ENCODE results near the gene DLGAP1.

Gene DLGAP1

DNA sequence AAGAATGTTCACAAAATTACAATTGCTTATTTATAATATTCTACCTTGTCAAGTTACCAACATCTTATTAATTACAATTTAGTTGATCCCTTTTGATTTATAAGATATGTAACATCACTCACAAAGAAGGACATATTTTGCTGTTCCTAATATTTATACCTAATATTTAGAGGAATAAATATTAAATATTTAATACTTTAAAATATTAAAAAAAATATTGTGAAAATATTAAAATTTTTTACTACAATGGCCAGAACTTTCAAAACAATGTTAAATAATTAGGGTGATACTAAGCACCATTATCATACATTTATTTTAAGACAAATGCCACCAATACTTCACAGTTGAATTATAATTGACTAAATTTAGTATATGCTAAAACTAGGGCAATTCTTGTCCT, 254.7 kb downstream of the DLGAP1 start:
- TF ChIP-seq, protein P1, sequence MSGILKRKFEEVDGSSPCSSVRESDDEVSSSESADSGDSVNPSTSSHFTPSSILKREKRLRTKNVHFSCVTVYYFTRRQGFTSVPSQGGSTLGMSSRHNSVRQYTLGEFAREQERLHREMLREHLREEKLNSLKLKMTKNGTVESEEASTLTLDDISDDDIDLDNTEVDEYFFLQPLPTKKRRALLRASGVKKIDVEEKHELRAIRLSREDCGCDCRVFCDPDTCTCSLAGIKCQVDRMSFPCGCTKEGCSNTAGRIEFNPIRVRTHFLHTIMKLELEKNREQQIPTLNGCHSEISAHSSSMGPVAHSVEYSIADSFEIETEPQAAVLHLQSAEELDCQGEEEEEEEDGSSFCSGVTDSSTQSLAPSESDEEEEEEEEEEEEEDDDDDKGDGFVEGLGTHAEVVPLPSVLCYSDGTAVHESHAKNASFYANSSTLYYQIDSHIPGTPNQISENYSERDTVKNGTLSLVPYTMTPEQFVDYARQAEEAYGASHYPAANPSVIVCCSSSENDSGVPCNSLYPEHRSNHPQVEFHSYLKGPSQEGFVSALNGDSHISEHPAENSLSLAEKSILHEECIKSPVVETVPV (CRISPR knock-in tag; IDR thresholded peaks at IDR 0.05), result no peak
- no peak for ATAC-seq

DNA sequence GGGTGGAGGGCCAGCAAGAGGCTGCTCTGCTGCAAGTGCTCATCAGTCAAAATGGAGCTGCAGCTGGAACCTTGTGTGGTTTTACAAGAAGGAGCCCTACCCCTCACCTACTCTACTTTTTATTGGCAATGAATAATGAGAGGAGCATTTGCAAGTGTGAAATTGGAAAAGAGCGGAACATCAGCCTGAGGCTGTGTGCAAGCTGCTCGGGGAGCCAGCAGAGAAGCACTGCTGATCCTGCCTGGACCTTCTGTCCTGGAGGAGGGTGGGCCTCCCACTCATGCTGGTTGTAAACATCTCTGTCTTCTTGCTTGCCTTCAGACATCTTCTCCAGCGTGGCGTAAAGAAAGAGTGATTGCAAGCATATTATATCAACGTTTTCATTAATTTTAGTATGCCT, 256.2 kb downstream of the DLGAP1 start:
- TF ChIP-seq ZNF565 (CRISPR knock-in tag; conservative IDR thresholded peaks at IDR 0.05; ENCODE audit: low read depth) (no peak), BACH2 (CRISPR knock-in tag; IDR thresholded peaks at IDR 0.05; ENCODE audit: borderline replicate concordance) (no peak), OSR1 (CRISPR knock-in tag; IDR thresholded peaks at IDR 0.05) (no peak), ZFP3 (CRISPR knock-in tag; IDR thresholded peaks at IDR 0.05) (no peak), TCF4 (CRISPR knock-in tag; IDR thresholded peaks at IDR 0.05; ENCODE audit: borderline replicate concordance) (no peak), ARNTL (CRISPR knock-in tag; IDR thresholded peaks at IDR 0.05; ENCODE audit: borderline replicate concordance, low read depth) (no peak), CSDC2 (CRISPR knock-in tag; IDR thresholded peaks at IDR 0.05) (no peak), ZC3H10 (CRISPR knock-in tag; IDR thresholded peaks at IDR 0.05) (no peak), ZNF8 (CRISPR knock-in tag; IDR thresholded peaks at IDR 0.05) (no peak), ESRRG (CRISPR knock-in tag; IDR thresholded peaks at IDR 0.05) (no peak), PPARA (CRISPR knock-in tag; IDR thresholded peaks at IDR 0.05; ENCODE audit: borderline replicate concordance) (no peak), GLIS3 (CRISPR knock-in tag; IDR thresholded peaks at IDR 0.05) (no peak), ISL1 (CRISPR knock-in tag; IDR thresholded peaks at IDR 0.05) (no peak), RARB (CRISPR knock-in tag; IDR thresholded peaks at IDR 0.05) (no peak)
- TF ChIP-seq, protein P2, sequence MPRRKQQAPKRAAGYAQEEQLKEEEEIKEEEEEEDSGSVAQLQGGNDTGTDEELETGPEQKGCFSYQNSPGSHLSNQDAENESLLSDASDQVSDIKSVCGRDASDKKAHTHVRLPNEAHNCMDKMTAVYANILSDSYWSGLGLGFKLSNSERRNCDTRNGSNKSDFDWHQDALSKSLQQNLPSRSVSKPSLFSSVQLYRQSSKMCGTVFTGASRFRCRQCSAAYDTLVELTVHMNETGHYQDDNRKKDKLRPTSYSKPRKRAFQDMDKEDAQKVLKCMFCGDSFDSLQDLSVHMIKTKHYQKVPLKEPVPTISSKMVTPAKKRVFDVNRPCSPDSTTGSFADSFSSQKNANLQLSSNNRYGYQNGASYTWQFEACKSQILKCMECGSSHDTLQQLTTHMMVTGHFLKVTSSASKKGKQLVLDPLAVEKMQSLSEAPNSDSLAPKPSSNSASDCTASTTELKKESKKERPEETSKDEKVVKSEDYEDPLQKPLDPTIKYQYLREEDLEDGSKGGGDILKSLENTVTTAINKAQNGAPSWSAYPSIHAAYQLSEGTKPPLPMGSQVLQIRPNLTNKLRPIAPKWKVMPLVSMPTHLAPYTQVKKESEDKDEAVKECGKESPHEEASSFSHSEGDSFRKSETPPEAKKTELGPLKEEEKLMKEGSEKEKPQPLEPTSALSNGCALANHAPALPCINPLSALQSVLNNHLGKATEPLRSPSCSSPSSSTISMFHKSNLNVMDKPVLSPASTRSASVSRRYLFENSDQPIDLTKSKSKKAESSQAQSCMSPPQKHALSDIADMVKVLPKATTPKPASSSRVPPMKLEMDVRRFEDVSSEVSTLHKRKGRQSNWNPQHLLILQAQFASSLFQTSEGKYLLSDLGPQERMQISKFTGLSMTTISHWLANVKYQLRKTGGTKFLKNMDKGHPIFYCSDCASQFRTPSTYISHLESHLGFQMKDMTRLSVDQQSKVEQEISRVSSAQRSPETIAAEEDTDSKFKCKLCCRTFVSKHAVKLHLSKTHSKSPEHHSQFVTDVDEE (CRISPR knock-in tag; IDR thresholded peaks at IDR 0.05), result no peak
- no peak for ATAC-seq

DNA sequence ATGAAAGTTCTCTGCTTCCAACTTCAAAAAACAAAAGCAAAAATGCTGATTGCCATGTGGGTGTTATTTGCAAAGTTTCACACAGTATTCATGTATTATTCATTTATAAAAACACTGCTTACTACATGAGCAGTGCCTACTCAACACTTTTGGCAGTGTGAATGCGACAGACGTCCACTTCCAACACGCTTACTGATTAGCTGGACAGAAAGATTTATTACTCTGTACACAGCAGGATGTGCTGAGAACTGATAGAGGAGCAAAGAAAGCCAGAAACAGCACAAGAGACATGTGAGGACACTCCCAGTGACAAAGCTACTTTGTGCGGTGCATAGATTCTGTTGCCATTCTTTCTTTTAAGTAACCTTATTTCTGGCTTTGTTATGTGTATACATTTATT, 258.8 kb downstream of the DLGAP1 start:
- TF ChIP-seq ZC3H10 (CRISPR knock-in tag; IDR thresholded peaks at IDR 0.05) (no peak), OSR1 (CRISPR knock-in tag; IDR thresholded peaks at IDR 0.05) (no peak), TOX (CRISPR knock-in tag; IDR thresholded peaks at IDR 0.05; ENCODE audit: borderline replicate concordance) (no peak), SNAI2 (CRISPR knock-in tag; IDR thresholded peaks at IDR 0.05) (no peak), TCF4 (CRISPR knock-in tag; IDR thresholded peaks at IDR 0.05; ENCODE audit: borderline replicate concordance) (no peak), BACH2 (CRISPR knock-in tag; IDR thresholded peaks at IDR 0.05; ENCODE audit: borderline replicate concordance) (no peak), ZNF8 (CRISPR knock-in tag; IDR thresholded peaks at IDR 0.05) (no peak), ZFP30 (CRISPR knock-in tag; IDR thresholded peaks at IDR 0.05) (no peak), GLIS3 (CRISPR knock-in tag; IDR thresholded peaks at IDR 0.05) (no peak), ZNF565 (CRISPR knock-in tag; conservative IDR thresholded peaks at IDR 0.05; ENCODE audit: low read depth) (no peak), RARB (CRISPR knock-in tag; IDR thresholded peaks at IDR 0.05) (no peak), PPARA (CRISPR knock-in tag; IDR thresholded peaks at IDR 0.05; ENCODE audit: borderline replicate concordance) (no peak), ESRRG (CRISPR knock-in tag; IDR thresholded peaks at IDR 0.05) (no peak), ZFP3 (CRISPR knock-in tag; IDR thresholded peaks at IDR 0.05) (no peak), ZNF70 (CRISPR knock-in tag; IDR thresholded peaks at IDR 0.05) (no peak)
- TF ChIP-seq, protein P3, sequence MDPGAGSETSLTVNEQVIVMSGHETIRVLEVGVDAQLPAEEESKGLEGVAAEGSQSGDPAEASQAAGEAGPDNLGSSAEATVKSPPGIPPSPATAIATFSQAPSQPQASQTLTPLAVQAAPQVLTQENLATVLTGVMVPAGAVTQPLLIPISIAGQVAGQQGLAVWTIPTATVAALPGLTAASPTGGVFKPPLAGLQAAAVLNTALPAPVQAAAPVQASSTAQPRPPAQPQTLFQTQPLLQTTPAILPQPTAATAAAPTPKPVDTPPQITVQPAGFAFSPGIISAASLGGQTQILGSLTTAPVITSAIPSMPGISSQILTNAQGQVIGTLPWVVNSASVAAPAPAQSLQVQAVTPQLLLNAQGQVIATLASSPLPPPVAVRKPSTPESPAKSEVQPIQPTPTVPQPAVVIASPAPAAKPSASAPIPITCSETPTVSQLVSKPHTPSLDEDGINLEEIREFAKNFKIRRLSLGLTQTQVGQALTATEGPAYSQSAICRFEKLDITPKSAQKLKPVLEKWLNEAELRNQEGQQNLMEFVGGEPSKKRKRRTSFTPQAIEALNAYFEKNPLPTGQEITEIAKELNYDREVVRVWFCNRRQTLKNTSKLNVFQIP (CRISPR knock-in tag; IDR thresholded peaks at IDR 0.05; ENCODE audit: borderline replicate concordance, low read depth), result no peak
- TF ChIP-seq, protein P4, sequence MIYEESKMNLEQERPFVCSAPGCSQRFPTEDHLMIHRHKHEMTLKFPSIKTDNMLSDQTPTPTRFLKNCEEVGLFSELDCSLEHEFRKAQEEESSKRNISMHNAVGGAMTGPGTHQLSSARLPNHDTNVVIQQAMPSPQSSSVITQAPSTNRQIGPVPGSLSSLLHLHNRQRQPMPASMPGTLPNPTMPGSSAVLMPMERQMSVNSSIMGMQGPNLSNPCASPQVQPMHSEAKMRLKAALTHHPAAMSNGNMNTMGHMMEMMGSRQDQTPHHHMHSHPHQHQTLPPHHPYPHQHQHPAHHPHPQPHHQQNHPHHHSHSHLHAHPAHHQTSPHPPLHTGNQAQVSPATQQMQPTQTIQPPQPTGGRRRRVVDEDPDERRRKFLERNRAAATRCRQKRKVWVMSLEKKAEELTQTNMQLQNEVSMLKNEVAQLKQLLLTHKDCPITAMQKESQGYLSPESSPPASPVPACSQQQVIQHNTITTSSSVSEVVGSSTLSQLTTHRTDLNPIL (CRISPR knock-in tag; IDR thresholded peaks at IDR 0.05; ENCODE audit: low read depth), result no peak
- TF ChIP-seq, protein P5, sequence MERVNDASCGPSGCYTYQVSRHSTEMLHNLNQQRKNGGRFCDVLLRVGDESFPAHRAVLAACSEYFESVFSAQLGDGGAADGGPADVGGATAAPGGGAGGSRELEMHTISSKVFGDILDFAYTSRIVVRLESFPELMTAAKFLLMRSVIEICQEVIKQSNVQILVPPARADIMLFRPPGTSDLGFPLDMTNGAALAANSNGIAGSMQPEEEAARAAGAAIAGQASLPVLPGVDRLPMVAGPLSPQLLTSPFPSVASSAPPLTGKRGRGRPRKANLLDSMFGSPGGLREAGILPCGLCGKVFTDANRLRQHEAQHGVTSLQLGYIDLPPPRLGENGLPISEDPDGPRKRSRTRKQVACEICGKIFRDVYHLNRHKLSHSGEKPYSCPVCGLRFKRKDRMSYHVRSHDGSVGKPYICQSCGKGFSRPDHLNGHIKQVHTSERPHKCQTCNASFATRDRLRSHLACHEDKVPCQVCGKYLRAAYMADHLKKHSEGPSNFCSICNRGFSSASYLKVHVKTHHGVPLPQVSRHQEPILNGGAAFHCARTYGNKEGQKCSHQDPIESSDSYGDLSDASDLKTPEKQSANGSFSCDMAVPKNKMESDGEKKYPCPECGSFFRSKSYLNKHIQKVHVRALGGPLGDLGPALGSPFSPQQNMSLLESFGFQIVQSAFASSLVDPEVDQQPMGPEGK (CRISPR knock-in tag; IDR thresholded peaks at IDR 0.05; ENCODE audit: borderline replicate concordance), result no peak
- TF ChIP-seq, protein P1 (CRISPR knock-in tag; IDR thresholded peaks at IDR 0.05), result no peak
- no peak for ATAC-seq

Data from SK-N-SH treated with all-trans-retinoic acid at 6 μM for 48 hours (cell line).